H54 (cell line): Measurements from ENCODE around the gene HTR6.

Experiments used
- DNase-seq: peaks from one replicate; pipeline ENCODE4 v3.0.0; 2011; ENCODE audit warnings: low spot score, mixed read lengths; ENCODE audit not compliant: insufficient read length
- FAIRE-seq: peaks from 3 replicates; lab custom pipeline; 2011; peaks lifted over from hg19 to GRCh38; lab: Jason Lieb, UNC
- POLR2A ChIP-seq: IDR thresholded peaks from 2 replicates; pipeline ENCODE4 v1.6.1; 2011; ENCODE audit warnings: low read depth, mild to moderate bottlenecking, low read length

The HTR6 gene

DNA sequence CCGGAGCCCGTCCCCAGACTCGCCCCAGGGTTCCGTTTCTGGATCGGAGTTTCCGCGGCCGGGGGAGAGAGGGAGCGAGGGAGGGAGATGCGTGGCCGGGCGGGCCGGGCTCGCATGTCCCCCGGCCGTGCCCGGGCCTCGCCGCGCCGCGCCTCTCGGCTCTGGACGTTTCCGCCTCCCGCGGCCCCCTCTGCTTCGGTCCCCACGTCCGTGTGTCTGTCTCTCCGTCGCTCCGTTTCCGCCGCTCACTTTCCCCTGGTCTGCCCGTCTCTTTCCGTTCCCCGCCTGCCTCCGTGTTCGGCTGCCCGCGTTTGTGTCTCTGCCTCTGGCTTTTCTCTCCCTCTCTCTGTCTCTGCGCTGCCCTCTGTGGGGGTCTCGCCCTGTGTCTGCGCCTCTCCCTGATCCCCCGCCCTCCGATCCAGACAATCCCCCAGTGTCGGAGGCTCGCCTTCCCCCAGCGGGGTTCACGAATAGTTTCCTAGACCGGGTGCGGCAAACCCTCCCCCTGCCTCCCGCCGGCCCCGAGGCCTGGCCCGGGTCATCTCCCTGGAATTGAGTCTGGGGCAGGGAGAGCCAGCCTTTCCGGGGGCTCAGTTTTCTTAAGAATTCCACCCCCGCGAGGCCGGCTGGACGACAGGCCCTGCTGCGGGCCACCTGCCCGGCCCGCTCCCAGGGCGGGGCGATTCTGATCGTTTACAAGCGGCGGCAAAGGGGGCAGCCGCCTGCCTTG, 19.8 kb upstream of the HTR6 start:
- TF ChIP-seq POLR2A: no peak
- DNase-seq (no peak), FAIRE-seq (no peak)

DNA sequence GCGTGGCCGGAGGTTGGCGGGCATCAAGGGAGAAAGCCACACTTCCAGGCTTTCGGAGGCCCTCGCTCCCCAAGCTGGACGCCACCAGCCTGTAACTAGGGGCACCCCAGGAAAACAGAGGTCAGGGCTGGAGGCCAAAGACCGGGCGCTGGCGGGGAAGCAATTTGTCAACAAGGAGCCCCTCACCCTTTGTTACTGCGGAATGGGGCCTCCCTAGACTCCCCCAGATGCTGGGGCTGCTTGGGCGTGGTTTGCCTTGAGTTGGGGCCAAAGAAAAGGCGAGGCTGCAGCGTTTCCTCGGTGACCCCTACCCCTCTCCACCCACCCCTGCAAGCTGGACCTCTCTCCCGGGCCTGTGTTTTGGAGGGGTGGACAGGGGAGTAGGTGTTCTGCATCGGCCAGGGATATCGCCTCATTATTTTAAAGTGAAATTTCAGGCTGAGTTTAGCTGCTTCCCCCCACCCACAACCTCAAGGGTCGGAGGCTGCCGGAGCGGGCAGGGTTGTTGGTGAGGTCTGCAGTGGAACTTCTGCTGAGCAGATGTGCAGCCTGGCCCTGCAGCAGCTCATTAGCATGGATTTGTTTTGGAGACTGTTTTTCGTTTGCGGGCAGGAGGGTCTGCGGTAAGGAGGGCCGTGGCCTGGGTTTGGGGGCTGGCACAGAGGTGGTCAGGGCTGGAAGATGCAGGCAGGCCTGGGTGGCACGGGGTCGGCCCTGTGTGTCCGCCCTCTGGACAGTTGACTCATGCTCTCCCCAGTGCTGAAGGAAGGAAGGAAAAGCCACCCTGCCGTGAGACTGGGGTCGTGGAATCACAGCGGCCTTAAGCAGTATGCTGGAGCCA, 19.0 kb upstream of the HTR6 start:
- DNase-seq: no peak
- no peak for FAIRE-seq
- no peak for TF ChIP-seq POLR2A

DNA sequence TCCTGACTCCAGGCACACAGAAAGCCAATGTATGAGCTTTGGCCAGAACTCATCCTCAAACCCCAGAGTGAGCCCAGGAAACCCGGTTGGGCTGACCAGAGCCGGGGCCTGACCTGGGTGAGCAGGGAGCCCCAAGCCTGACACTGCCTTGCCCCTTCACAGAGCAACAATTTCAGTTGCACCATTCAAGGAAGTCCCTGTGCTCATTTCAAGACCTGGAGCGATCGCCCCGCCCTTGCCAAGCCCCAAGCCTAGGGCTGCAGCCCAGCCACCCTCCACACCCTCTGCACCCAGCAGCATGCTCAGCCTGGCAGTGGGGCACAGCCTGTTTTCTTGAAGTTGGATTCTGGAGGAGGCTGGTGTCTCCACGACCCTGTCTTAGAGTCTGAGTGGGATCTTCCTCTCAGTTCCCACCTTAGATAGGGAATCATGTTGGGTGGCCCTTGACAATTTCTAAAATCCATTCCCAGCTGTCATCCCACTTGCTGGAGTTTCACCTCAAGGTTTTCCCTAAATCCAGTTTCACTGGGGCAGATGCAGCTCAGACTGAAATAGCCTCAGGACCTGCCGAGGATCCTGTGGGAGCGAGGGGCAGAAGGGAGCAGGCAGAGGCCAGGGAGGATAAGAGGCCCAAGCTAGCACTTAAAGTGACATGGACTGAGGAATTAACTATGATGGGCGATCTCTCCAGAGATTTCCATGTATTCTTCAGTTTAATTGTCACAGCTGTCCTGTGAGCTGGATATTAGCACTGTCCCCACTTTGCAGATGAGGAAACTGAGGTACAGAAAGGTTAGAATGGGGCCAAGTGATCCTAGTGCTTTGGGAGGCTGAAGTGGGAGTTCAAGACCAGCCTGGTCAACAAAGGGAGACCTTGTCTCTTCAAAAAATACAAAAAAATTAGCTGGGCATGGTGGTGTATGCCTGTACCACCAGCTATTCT, 18.0 kb upstream of the HTR6 start:
- no peak for DNase-seq
- FAIRE-seq: no peak
- no peak for TF ChIP-seq POLR2A

DNA sequence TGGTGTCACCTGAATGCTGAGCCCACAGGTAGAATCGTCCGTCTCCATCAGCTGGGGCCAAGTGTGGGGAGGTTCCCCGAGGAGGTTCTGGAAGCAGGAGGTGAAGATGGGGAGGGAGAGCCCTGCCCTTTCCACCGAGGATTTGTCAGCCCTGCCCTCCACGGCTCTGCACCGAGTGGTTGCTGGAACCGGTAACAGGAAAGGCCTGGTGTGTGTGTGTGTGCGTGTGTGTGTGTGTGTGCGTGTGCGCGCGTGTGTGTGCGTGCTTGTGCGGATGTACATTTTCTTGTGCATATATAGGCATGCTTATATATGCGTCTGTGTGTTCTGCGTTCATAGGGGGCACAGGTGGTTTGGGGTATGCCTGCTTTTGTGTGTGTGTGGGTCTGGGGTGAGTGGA, 17.0 kb upstream of the HTR6 start:
- no peak for TF ChIP-seq POLR2A
- FAIRE-seq (no peak), DNase-seq (no peak)

DNA sequence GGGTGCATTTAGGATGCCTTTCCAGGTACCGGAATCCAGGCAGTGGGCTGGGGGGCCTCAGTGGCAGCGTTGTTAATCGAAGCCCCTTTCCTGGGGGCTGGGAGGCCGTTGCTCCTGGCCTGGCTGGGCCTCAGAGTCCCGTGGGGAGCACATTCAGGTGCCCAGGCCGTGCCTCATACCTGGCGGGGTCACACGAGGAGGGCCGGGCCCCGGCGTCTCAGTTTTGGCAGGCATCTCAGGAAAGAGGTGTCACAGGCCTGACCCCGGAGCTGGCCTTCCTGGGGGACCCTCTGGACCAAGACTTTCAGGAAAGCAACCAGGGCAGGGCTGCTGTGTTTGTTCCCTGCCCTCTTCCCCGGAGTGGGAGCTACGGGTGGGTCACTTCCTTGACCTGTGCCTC, 16.4 kb upstream of the HTR6 start:
- TF ChIP-seq POLR2A: no peak
- no peak for FAIRE-seq
- DNase-seq: no peak

DNA sequence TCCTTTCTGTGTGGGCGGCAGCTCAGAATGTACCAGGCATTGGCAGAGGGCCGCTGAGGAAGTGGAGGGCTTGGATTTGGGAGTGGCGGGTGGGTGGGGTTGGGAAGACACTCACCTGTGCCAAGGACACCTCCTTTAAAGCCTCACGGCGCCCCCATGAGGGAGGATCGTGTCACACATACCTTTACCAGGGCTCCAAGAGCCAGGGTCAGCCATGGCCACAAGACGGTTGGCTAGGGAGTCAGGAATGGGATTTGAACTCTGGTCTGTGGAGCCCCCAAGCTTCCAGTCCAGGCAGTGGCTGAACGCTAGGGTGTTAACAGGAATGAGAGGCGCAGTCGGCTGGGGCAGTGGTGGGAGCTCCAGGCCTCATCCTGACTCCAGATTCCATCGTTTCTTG, 16.0 kb upstream of the HTR6 start:
- TF ChIP-seq POLR2A: no peak
- DNase-seq: no peak
- FAIRE-seq: no peak

DNA sequence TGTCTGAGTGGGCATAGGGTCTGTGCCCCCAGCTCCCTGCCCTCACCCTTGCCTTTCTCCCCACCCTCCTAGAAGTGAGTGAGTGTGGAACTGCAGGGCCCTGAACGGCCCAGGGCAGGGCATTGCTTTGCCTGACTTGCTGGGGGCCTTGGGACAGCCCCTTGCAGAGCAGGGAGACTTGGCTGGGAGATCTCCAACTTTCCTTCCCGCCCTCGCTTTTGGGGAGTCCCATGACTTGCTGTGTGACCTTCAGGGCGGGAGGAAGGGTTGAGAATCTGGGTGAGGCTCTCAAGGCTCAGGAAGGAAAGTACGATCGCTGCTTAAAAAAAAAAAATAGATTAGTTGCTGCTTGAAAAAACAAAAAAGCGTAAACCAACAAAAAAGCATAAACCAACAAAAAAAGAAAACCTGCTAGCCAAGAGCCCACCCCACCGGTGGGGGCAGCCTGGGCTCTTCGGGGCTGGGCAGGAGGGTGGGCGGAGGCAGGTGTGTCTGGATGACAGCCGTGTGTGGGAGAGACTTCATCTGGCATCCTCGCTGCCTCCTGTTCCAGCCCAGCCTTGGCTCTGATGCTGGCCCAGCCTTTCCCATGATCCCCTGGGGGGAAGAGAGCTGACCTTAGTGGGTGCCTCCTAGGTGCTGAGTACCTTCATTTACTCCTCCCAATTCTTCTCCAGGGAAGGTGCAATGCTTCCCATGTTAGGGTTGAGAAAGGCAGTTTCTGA, 14.1 kb upstream of the HTR6 start:
- no peak for FAIRE-seq
- DNase-seq: no peak

DNA sequence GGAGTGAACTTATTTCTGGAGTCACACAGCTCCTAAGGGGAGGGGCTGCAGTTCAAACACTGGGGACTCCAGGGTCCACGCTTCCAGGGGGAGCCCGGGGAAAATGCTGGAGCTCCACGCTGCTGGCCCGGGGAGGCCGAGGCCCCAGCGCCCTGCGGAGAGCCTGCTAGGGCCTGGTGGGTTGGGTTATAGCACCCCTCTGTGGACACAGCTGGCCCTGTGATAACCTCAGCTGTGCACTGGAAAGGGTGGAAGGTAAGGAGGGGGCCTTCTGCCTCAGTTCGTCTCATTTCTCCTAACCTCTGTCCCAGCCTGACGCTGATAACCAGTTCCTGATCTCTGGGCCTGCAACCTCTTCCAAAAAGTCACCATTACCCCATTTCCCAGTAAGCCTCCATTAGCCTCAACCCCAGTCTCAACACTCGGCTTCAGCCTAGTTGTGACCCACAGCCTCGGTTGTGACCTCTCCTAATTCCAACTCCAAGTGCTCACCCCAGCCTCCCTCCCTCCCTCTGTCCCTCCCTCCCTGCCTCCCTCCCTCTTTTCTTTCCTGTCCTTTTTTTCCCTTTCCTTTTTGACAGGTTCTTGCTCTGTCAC, 13.4 kb upstream of the HTR6 start:
- DNase-seq (peak; percentile 55), FAIRE-seq (no peak)
- TF ChIP-seq POLR2A: no peak

More for the DNA sequence above, 14.1 kb upstream of the HTR6 start:
- no peak for TF ChIP-seq POLR2A

DNA sequence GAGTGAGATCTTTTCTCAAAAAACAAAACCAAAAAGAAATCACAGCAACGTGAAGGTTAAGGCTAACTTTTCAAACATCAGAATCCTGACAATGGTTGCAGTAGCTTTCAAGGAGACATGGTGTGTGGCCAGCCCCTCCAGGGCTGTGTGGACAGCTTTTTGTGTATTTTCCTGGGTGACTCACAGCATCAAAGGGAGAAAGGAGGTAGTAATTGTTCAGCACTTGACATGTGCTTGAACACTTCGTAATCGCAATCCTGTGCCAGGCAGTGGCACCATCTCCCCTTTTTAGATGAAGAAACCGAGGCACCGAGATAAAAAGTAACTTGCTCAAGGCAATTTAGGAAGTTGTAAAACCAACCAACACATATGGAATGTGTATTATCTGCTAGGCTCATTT, 10.3 kb upstream of the HTR6 start:
- no peak for FAIRE-seq
- no peak for TF ChIP-seq POLR2A
- no peak for DNase-seq

DNA sequence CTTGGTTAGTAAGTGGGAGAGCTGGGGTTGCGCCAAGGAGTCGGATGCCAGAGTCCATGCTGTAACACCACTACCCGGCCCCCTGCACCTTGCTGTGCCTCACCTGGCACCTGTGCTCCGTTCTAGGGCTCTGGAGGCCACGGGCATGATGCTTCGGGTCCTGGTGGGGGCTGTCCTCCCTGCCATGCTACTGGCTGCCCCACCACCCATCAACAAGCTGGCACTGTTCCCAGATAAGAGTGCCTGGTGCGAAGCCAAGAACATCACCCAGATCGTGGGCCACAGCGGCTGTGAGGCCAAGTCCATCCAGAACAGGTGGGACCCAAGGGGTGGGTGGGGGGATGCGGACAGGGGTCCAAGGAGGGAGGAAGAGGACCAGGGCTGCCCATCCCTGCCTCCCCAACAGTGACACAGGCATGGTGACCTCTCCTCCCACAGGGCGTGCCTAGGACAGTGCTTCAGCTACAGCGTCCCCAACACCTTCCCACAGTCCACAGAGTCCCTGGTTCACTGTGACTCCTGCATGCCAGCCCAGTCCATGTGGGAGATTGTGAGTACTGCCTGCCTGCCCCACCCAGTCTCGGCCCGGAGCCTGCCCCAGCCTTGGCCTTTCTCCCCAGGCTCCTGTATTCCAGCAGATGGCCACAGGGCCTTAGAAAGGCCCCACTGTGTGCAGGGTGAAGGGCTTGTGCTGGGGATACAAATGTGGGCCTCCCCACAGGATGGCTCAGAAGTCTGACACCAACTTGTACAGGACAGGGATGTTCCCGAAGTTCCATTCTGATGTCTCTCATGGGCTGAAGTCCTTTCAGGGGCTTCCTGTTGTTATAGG, 9.6 kb upstream of the HTR6 start:
- DNase-seq (no peak), FAIRE-seq (no peak)
- no peak for TF ChIP-seq POLR2A

DNA sequence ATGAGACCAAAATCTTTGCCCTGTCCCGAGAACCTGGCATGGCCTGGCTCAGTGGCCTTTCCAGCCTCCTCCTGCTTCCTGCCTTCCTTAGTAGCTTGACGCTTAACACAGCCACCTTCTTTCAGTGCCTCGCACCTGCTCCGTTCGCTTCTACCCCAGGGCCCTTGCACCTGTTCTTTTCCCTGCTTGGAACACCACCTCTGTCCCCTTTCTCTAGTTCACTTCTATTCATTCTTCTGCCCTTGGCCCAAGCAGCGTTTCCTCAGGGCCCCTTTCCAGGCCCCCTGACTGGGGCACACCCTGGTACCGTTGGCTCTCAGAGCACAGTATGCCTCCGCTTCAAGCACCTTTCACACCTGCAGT, 9.0 kb upstream of the HTR6 start:
- TF ChIP-seq POLR2A: no peak
- no peak for DNase-seq
- FAIRE-seq: no peak
